HUES64 (cell line): Measurements from ENCODE around the gene KIF16B.

ENCODE experiments used
- H3K27ac ChIP-seq: 2 replicates; pipeline ENCODE4 v1.7.0; 2013; ENCODE audit warnings: low read depth, low read length, inconsistent platforms
- H3K27me3 ChIP-seq: 2 replicates; pipeline ENCODE4 v1.6.1; 2013; ENCODE audit warnings: mild to moderate bottlenecking, low read length; ENCODE audit not compliant: insufficient read depth
- H3K36me3 ChIP-seq: 2 replicates; pipeline ENCODE4 v1.6.1; 2013; ENCODE audit warnings: mild to moderate bottlenecking, low read length; ENCODE audit not compliant: insufficient read depth
- H3K4me1 ChIP-seq: 2 replicates; pipeline ENCODE4 v1.6.1; 2013; ENCODE audit warnings: mild to moderate bottlenecking, low read length, moderate library complexity; ENCODE audit not compliant: insufficient read depth
- H3K4me3 ChIP-seq: 2 replicates; pipeline ENCODE4 v1.5.1; 2013; ENCODE audit warnings: mild to moderate bottlenecking, low read length, moderate library complexity
- H3K9ac ChIP-seq: 2 replicates; pipeline ENCODE4 v1.6.1; 2013; ENCODE audit warnings: mild to moderate bottlenecking, low read depth, low read length
- H3K9me3 ChIP-seq: 2 replicates; pipeline ENCODE4 v1.6.1; 2013; ENCODE audit warnings: low read depth, low read length; ENCODE audit not compliant: insufficient read depth
- WGBS: fragments of 150-250, 120-280 bp; methylation state at CpG from one replicate; pipeline ENCODE4 v1.1.7; 2013; ENCODE audit warnings: missing lambda C conversion rate; 5-methylcytosine and 5-hydroxymethylcytosine counted together

The KIF16B gene

GRCh38 chr20:16369441-16369840 lies 203.8 kb downstream of the KIF16B start:
- Histone ChIP-seq H3K36me3 (peaks cover 11% of the 10 kb centered on the region), H3K9ac (no peak overlapping the region), H3K4me1 (no peaks in the 10 kb centered on the region), H3K4me3 (no peak overlapping the region), H3K9me3 (no peaks in the 10 kb centered on the region), H3K27ac (no peak overlapping the region), H3K27me3 (no peaks in the 10 kb centered on the region)
- WGBS = no CpG with 5 or more reads among the region's 1 CpG

GRCh38 chr20:16368645-16369292 lies 204.5 kb downstream of the KIF16B start:
- no peaks in the 10 kb centered on the region for H3K9me3 ChIP-seq
- no peak overlapping the region for H3K9ac ChIP-seq
- no peak overlapping the region for H3K27ac ChIP-seq
- 92% methylated on average over 10 of the region's 11 CpGs for WGBS
- H3K36me3 ChIP-seq = peaks cover 9% of the 10 kb centered on the region
- no peak overlapping the region for H3K4me3 ChIP-seq
- no peaks in the 10 kb centered on the region for H3K4me1 ChIP-seq
- no peaks in the 10 kb centered on the region for H3K27me3 ChIP-seq

DNA sequence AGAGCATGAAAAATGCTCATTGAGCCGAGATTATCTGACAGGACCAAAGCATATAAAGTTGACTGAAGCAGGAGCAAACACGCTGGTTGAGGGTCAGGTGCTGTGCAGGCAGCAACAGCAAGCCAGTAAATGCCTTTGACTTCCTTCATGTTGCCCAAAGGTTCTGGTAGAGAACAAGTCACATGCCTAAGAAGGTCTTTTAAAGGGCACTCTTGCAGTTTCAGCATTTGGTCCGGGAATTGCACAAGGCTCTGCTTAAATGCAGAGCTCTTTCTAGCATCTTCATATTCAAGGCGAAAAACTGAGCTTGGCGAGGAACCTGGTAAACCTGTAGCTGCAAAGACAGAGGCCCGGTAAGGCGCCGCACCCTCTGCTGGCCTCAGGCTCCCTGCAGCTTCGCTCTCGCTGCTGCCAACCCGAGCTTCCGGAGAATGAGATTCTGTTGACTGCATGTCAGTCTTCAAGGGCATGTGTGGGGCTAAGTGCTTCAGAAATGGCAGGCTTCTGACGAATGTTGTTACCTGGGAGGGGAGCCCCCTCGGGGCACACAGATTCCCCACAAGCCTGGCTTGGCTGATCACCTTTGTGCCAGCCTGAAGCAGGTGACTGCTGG lies 205.2 kb downstream of the KIF16B start:
- WGBS = 94% methylated on average over 14 of the region's 14 CpGs
- Histone ChIP-seq H3K9ac (no peak overlapping the region; the same call in 1 of the 2 replicates), H3K4me1 (no peaks in the 10 kb centered on the region), H3K36me3 (peaks cover 8% of the 10 kb centered on the region), H3K27ac (no peak overlapping the region), H3K4me3 (no peak overlapping the region), H3K9me3 (no peaks in the 10 kb centered on the region), H3K27me3 (no peaks in the 10 kb centered on the region)

- 96% methylated on average over 5 of the region's 5 CpGs for WGBS
- no peaks in the 10 kb centered on the region for H3K27me3 ChIP-seq
- no peak overlapping the region for H3K27ac ChIP-seq
- H3K9ac ChIP-seq = no peak overlapping the region
- no peak overlapping the region for H3K4me3 ChIP-seq
- peaks cover 8% of the 10 kb centered on the region for H3K36me3 ChIP-seq
- H3K4me1 ChIP-seq = no peaks in the 10 kb centered on the region
- no peaks in the 10 kb centered on the region for H3K9me3 ChIP-seq
Measured at GRCh38 chr20:16366529-16366928, 206.7 kb downstream of the KIF16B start.

GRCh38 chr20:16364320-16364687 lies 208.9 kb downstream of the KIF16B start:
- no peak overlapping the region for H3K4me3 ChIP-seq
- no peaks in the 10 kb centered on the region for H3K4me1 ChIP-seq
- no peak overlapping the region for H3K9ac ChIP-seq
- no peaks in the 10 kb centered on the region for H3K27me3 ChIP-seq
- 94% methylated on average over 5 of the region's 5 CpGs for WGBS
- H3K36me3 ChIP-seq = peaks cover 8% of the 10 kb centered on the region; the same call in 1 of the 2 replicates
- H3K27ac ChIP-seq = no peak overlapping the region
- no peaks in the 10 kb centered on the region for H3K9me3 ChIP-seq

DNA sequence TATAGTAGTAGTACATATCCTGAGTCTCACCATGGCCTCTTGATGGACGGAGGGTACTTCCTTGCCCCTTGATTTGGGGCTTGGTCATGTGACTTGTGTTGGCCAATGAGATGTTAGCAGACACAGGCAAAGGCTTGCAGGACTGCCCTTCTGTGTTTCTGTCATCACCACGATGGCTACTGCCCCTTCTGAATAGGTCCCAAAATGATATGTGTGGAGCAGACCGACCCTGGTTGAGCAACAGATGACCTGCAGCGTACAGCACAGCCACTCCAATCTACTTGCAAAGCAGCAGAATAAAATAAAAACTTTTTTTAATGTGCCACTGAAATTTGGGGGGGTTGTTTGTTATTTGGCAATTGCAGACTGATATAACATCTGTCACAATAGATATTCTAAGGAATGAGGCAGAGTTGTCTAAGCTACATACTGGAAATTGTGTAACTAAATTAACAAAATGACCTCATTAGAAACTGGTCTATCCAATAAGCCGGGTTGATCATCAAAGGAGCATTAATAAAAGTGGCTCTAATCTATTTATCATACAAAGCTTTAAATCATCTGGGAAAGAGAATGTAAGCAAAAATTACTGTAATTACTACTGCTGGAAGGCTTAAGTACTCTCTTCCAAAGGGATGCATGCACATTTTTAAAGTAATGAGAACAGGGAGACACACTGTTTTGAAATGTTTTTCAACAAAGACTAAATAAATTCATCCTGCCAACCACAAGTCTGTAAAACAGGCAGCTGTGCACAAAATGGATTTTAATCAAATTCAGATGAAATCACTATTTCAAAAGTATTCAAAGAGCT lies 209.5 kb downstream of the KIF16B start:
- Histone ChIP-seq H3K4me1 (no peaks in the 10 kb centered on the region), H3K36me3 (peaks cover 8% of the 10 kb centered on the region; the same call in 1 of the 2 replicates), H3K27ac (no peak overlapping the region), H3K9me3 (no peaks in the 10 kb centered on the region), H3K9ac (no peak overlapping the region), H3K4me3 (no peak overlapping the region), H3K27me3 (no peaks in the 10 kb centered on the region)
- 94% methylated on average over 5 of the region's 5 CpGs for WGBS

DNA sequence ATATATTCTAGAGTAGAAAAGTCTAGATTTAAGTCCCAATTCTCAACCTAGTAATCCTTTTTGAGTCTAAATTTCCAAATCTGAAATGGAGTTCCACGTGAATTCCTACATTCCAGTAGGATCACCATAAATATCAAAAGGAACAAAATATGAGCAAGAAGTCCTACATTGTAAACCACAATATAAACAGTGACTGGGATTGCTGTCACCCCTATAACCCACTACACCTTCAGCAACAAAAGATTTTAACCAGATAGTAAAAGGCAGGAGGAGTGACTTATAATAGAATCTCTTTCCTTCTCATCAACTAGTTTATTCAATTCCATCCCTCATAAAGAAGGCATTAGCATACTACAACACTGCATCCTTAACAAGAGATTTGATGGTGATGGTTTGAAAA lies 210.6 kb downstream of the KIF16B start:
- H3K9me3 ChIP-seq = no peaks in the 10 kb centered on the region
- 96% methylated on average over 1 of the region's 1 CpG for WGBS
- H3K36me3 ChIP-seq = no peaks in the 10 kb centered on the region
- H3K27ac ChIP-seq = no peak overlapping the region
- H3K4me3 ChIP-seq = no peak overlapping the region
- H3K9ac ChIP-seq = no peak overlapping the region
- no peaks in the 10 kb centered on the region for H3K27me3 ChIP-seq
- no peaks in the 10 kb centered on the region for H3K4me1 ChIP-seq

GRCh38 chr20:16360668-16361067 lies 212.6 kb downstream of the KIF16B start:
- no peaks in the 10 kb centered on the region for H3K36me3 ChIP-seq
- no peaks in the 10 kb centered on the region for H3K4me1 ChIP-seq
- H3K4me3 ChIP-seq = no peak overlapping the region
- 94% methylated on average over 5 of the region's 5 CpGs for WGBS
- no peaks in the 10 kb centered on the region for H3K27me3 ChIP-seq
- no peak overlapping the region for H3K27ac ChIP-seq
- H3K9ac ChIP-seq = no peak overlapping the region
- H3K9me3 ChIP-seq = no peaks in the 10 kb centered on the region

- H3K27ac ChIP-seq = no peak overlapping the region
- no peak overlapping the region for H3K9ac ChIP-seq
- H3K36me3 ChIP-seq = no peaks in the 10 kb centered on the region
- WGBS = 83% methylated on average over 1 of the region's 1 CpG
- H3K4me3 ChIP-seq = no peak overlapping the region
- no peaks in the 10 kb centered on the region for H3K4me1 ChIP-seq
- no peaks in the 10 kb centered on the region for H3K9me3 ChIP-seq
- H3K27me3 ChIP-seq = no peaks in the 10 kb centered on the region
Measured at GRCh38 chr20:16353417-16353781, 219.8 kb downstream of the KIF16B start.

- no peak overlapping the region for H3K4me3 ChIP-seq
- no peaks in the 10 kb centered on the region for H3K9me3 ChIP-seq
- no peak overlapping the region for H3K27ac ChIP-seq
- WGBS = 89% methylated on average over 5 of the region's 5 CpGs
- H3K27me3 ChIP-seq = no peaks in the 10 kb centered on the region
- no peak overlapping the region for H3K9ac ChIP-seq
- H3K36me3 ChIP-seq = no peaks in the 10 kb centered on the region
- H3K4me1 ChIP-seq = no peaks in the 10 kb centered on the region
Measured at GRCh38 chr20:16352751-16353416, 220.4 kb downstream of the KIF16B start.

DNA sequence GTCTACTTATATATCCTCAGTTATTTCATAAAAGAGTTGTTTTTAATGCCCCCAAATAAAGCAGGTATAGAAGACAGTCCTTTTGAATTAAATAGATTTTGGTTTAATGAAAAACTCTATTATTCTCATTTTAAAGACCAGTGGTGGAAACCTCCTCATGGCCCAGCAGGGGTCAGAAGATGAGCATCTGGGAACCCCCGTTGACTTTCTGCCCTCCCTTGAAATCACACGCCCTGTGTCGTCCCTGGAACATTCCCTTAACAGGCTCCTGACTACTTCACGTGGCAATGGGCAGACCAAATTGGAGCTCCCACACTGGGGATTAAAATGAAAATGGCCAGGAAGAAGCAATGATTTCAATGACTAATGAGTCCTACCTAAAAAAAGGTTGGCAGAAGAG lies 220.9 kb downstream of the KIF16B start:
- WGBS = 83% methylated on average over 4 of the region's 4 CpGs
- Histone ChIP-seq H3K9ac (no peak overlapping the region), H3K9me3 (no peaks in the 10 kb centered on the region), H3K27ac (no peak overlapping the region), H3K4me1 (no peaks in the 10 kb centered on the region), H3K27me3 (no peaks in the 10 kb centered on the region), H3K36me3 (no peaks in the 10 kb centered on the region), H3K4me3 (no peak overlapping the region)
